Activated CD4-positive, alpha-beta T cell treated with anti-CD3 and anti-CD28 coated beads, Interleukin-2, amount 50 U/mL, for 4 hours (primary cell): Measurements from ENCODE around the gene OR8K1.

ENCODE experiments used
- DNase-seq, 2 experiments: peaks; one replicate each; pipeline ENCODE4 v3.0.0-alpha.2; 2020

The OR8K1 gene

GRCh38 chr11:56345739-56346138 is at the start of gene OR8K1:
OR8K1 (plus strand) TSS chr11:56346039; CDS start chr11:56346039, 0 bp downstream.
- no peak for DNase-seq

- DNase-seq: no peak
These were observed 48.9 kb upstream of the OR8K1 start for GRCh38 chr11:56296898-56297297.

- no peak for DNase-seq
These were observed 38.0 kb upstream of the OR8K1 start for GRCh38 chr11:56307836-56308235.

GRCh38 chr11:56314844-56315243 is 31.0 kb upstream of the OR8K1 start, which contains the start of gene OR8K3:
OR8K3 (plus strand) TSS chr11:56315144; CDS start chr11:56318307, 3,163 bp downstream.
- DNase-seq: no peak

GRCh38 chr11:56331861-56332491 is 13.9 kb upstream of the OR8K1 start:
- no peak for DNase-seq

GRCh38 chr11:56333156-56333555 is 12.7 kb upstream of the OR8K1 start:
- DNase-seq: no peak

- DNase-seq: no peak
These were observed 5.5 kb upstream of the OR8K1 start for GRCh38 chr11:56340289-56340688.

GRCh38 chr11:56353991-56354390 is 8.2 kb downstream of the OR8K1 start, which contains the start of gene OR8J1:
OR8J1 (plus strand) TSS chr11:56354291; CDS start chr11:56360247, 5,956 bp downstream.
- no peak for DNase-seq

- DNase-seq: no peak
These were observed 29.5 kb downstream of the OR8K1 start, which contains the start of gene OR8U1 for GRCh38 chr11:56375324-56375723. OR8U1 (plus strand) TSS chr11:56375624; CDS start chr11:56375624, 0 bp downstream.

GRCh38 chr11:56380120-56380519 is 34.3 kb downstream of the OR8K1 start:
- DNase-seq: no peak

- DNase-seq: no peak
These were observed 48.5 kb downstream of the OR8K1 start for GRCh38 chr11:56394381-56394780.

- DNase-seq: no peak
These were observed 50.2 kb downstream of the OR8K1 start for GRCh38 chr11:56396047-56396446.
